Loucy (cell line): ENCODE data around the gene ITSN1.

Experiments used
- CTCF ChIP-seq: fragments of 200-600 bp; sonication (generic); conservative IDR thresholded peaks from 2 replicates; pipeline ENCODE4 v1.5.1; 2014; ENCODE audit warnings: mild to moderate bottlenecking, antibody characterized with exemption, low read length
- EZH2phosphoT487 ChIP-seq: fragments of 200-600 bp; IDR thresholded peaks from 2 replicates; pipeline ENCODE4 v1.6.1; 2018; ENCODE audit warnings: antibody characterized with exemption, mild to moderate bottlenecking, moderate library complexity, borderline replicate concordance

- no peak for TF ChIP-seq CTCF
- TF ChIP-seq EZH2phosphoT487, result no peak
Measured at GRCh38 chr21:33825419-33825818, 183.1 kb downstream of the ITSN1 start.
